ENCODE measurements around the gene RGL4.
"Not testable (repeated sequence)": the region's sequence is repeated elsewhere in the genome, so short reads cannot be mapped to it uniquely, and the experiment has no call there.

RGL4 gene, protein sequence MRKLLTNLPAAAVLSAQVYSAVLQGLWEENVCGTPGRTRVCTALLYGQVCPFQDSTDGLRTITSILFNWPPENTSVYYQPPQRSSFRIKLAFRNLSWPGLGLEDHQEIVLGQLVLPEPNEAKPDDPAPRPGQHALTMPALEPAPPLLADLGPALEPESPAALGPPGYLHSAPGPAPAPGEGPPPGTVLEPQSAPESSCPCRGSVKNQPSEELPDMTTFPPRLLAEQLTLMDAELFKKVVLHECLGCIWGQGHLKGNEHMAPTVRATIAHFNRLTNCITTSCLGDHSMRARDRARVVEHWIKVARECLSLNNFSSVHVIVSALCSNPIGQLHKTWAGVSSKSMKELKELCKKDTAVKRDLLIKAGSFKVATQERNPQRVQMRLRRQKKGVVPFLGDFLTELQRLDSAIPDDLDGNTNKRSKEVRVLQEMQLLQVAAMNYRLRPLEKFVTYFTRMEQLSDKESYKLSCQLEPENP

DNA sequence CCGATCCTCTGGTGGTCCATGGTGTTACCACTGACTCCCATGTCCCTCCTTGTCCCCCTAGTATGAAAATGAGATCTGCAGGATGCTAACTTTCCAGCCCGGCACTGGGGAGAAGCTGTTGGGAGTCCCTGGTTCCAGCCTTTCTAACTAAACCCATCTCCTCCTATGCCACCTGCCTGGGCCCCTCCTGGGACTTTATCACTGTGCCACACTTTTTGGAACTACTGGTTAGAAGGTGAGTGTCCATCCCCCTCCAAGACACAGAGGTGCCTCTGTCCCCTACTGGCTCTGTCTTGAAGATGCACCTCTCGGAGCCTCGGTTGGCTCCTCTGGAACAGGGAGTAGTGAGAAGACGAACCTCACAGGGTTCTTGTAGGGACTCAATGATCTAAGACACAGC lies at the start of gene RGL4:
Gene RGL4 (plus strand): TSS at position 301 of the 400 bp plus-strand sequence. CDS start 1,018 bp downstream, outside the sequence.
- DNase-seq: no peak

DNA sequence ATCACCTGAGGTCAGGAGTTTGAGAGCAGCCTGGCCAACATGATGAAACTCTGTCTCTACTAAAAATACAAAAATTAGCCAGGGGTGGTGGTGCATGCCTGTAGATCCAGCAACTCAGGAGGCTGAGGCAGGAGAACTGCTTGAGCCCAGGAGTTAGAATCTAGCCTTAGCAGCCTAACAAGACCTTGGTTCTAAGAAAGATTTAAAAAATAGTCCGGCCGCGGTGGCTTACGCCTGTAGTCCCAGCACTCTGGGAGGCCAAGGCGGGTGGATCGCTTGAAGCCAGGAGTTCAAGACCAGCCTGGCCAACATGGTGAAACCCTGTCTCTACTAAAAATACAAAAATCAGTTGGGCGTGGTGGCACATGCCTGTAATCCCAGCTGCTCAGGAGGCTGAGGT lies 44.3 kb upstream of the RGL4 start:
- DNase-seq: not testable (repeated sequence)

DNA sequence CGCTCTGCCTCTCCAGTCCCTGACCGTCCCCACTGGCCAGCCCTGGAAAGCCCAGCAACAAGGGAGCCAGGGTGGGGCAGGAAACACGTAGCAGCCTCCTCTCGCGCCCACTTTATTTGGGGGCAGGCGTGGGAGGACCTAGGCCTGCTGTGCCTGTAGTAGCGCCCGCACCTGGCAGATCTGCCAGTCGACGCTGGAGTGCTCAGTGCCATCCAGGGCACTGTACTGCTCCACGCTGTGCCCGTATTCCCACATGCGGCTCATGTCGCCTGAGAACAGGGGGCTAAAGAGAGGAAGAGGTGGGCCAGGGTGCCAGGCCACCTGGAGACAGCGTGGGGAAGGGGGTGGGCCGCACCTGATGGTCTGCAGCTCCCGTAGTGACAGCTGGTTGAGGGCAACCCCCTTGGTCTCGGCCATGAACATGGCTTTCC lies 41.7 kb upstream of the RGL4 start:
- no peak for DNase-seq

GRCh38 chr22:23651676-23652075 lies 39.1 kb upstream of the RGL4 start:
- no peak for DNase-seq

DNA sequence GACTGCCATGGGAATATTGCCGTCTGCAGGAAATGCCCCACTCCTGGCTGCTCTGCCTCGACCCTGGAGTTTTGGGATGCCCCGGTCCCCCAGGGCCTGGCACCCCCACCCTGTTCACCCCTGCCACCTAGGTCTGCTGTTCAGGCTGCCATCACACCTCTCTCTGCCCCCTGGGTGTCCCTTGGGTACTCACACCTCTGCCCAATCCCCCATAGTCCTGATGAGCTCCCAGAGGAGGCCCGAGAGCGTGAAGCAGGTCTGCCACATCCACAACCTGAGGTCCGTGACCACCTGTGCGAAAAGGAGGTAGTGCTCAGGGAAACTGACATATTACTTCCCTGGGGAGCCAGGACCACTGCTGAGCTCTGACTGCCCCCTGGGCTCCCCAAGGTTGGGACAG lies 38.5 kb upstream of the RGL4 start:
- DNase-seq: no peak

GRCh38 chr22:23652711-23653110 lies 38.1 kb upstream of the RGL4 start:
- no peak for DNase-seq

- no peak for DNase-seq
Measured at GRCh38 chr22:23655891-23656475, 34.8 kb upstream of the RGL4 start.

DNA sequence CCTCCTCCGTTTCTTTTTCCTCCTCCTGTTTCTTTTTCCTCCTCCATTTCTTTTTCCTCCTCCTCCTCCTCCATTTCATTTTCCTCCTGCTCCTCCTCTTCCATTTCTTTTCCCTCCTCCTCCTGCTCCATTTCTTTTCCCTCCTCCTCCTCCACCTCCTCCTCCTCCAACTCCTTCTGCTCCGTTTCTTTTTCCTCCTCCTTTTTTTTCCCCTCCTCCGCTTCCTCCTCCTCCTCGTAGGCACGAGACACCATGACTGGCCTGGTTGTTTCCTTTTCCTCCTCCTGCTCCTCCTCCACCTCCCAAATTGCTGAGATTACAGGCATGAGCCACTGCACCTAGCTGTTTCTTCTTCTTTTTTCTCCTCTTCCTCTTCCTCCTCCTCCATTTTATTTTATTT lies 33.1 kb upstream of the RGL4 start:
- DNase-seq: no peak

GRCh38 chr22:23660381-23660780 lies 30.4 kb upstream of the RGL4 start:
- DNase-seq: not testable (repeated sequence)

GRCh38 chr22:23670378-23671295 lies 20.2 kb upstream of the RGL4 start:
- no peak for DNase-seq

DNA sequence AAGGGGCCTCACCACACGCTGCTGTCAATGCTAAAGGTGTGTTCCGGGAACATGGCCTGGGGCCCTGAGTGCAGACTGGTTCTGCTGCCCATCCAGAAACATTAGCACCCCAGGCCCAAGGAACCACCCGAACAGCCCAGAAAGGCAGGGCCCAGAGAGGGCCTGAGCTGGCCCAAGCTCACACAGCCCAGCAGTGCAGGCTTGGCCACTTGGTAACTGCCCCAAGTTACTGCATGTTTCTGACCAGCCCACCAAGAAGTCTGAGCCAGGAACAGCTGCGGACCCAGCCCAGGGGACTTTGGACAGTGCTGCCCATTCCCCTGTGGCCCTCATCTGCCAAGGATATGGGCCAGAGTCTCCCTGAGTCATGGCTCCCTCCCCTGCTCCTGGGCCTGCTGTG lies 19.4 kb upstream of the RGL4 start:
- DNase-seq: not testable (repeated sequence)

DNA sequence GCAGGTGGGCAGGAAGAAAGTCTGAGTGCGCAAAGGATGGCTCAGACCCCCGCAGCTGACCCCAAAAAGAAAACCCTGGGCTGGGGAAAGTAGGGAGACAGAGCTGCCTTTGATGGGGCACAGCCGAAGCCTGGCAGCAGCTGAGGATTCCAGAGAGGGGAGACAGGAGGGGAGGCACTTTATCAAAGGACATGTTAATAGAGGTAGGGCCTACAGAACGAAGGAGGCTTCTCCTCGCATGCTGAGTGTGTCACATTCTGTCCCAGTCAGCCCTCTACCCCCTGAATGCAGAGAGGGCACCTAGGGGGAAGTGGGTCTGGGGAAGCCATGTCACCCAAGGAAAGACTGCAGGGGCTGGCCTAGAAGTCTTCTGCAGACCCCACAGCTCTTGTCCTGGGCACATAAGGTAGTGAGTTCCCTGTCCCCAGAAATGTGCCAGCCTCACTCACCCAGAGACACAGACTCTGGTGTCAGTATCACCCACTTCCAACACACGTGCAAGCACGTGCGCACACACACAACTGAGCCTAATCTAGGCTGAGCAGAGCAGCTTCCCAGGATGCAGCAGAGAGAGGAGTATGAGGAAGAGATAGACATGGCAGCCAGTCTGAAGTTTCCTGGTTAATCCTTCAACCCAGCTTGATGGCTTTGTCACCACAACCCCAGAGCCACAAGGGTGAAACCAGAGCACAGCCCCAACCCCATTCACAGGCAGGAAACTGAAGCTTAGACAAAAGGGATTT lies 18.3 kb upstream of the RGL4 start:
- not testable (repeated sequence) for DNase-seq

DNA sequence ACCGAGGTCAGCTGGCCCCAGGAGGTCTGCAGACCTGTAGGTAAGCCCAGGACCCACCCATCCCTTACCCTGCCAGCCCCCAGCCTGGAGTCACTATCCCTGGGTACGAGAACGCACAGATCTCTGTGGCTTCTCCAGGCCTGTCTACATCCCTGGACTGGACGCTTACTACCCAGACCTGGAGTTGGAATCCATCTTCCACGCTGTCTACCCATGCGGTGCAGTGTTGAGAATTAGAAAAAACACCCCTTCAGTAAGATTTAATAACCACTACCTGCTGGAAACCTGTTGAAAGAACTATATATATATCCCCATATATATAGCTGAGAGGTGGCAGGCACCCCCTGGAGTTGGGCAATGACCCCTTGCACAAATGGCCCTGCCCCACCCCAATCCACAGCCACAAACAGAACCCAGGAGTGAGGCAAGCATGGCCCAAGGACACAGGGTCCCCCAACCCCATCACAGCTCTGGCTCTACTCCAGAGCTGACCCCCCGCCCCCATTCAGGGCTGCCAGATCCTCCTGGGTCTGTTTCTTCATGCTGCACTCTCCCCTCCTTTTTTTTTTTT lies 17.7 kb upstream of the RGL4 start:
- no peak for DNase-seq

DNA sequence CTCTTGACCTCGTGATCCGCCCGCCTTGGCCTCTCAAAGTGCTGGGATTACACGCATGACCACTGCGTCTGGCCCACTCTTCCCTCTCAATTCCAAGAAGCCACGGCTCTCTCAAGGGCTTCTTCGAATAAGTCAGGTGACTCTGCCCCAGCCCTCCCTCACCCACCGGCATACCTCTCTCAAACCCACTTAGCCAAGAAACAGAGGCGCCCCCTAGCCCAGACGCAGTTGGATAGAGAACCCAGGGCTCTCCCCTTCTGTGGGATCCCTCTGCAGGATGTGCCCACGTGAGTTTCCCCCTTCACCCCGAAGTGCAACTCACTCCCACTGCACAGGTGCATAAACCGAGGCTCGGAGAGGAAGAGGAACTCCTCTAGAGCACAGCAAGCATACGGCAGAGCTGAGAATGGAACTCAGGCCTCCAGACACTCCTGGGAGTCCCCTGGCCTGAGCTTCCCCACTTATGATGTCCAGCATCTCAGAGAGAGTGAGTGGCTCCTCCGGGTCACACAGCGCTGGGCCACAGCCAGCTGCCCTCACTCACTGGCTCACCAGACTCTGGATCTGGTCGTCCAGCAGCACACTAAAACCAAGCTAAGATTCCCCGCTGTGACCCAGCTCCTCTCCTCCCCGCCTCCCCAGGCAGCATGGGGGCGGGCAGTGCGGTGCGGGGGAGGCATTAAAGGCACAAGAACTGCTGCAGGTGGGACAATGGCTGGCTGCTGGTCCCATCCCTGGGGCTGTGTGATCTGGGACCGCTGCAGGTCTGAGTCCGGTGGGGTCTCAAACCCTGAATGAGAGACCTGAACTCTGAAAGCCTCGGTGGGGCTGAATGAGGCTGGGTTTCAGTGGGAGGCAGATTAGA lies 16.8 kb upstream of the RGL4 start:
- no peak for DNase-seq

DNA sequence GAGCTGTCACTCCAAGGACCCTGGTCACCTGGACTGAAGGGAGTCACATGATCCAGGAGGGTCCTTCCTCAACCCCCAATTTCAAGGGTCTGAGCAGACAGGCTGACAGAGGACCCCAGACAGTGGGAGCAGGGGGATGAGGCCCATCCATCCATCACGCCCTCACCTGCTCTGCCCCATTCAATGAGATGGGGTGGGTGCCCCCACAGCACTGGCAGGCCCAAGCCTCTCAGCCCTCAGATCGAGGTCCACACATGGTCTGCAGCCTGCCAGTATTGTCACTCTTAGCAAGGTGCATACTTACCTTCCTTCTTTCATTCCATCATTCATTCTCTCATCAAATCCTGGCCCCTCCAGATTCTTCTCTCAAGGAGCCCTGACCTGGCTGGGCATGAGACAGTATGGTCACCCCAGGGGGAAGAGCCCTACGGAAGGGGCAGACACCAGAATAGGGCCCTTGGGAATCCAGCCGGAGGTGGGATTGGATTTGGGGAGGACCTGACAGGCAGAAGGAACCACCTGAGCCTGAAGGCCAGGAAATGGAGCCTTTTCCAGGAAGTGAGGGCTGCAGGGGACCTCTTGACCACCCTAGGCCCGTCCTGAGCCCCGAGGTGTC lies 15.8 kb upstream of the RGL4 start:
- DNase-seq: not testable (repeated sequence)

DNA sequence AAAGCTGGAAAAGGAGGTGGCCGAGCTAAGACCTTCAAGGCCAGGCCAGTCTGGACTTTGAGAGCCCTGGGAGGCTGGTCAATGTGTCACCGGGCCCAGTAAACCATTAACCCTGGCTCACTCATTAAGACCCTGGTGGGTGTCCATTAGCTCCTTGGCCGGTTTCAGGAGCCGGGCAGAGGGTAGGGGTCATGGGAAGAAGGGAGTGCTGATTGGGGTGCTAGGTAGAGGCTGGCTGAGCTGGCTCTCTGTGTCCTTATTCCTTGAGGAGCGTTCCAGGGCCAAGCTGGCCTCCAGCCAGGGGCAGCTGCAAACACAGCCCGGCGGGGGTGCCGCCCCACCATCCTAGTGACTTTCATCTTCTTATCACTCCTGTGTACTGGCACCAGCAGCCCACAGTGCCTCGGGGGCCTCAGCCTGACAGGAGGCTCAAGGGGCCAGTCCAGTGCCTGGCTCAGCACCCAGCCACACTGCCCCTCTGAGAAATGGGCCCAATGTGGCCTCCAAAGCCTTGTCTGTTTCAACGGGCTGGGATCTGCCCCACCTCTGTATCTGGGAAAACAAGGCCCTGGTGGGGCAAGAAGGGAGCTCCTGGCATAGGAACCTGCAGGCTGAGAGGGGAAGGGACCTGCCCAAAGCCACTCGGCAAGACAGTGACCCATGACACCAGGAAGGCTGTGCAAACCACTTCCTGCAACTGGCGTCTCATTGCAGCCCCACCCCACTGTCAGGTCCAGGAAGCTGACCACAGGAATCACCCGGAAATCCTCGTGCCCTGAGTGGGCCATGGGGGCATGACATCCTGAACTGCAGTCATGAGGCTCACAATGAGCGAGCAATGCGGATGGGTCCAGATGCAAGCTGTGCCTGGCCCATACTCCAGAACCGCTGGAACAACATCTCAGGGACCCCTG lies 15.1 kb upstream of the RGL4 start:
- DNase-seq: no peak

DNA sequence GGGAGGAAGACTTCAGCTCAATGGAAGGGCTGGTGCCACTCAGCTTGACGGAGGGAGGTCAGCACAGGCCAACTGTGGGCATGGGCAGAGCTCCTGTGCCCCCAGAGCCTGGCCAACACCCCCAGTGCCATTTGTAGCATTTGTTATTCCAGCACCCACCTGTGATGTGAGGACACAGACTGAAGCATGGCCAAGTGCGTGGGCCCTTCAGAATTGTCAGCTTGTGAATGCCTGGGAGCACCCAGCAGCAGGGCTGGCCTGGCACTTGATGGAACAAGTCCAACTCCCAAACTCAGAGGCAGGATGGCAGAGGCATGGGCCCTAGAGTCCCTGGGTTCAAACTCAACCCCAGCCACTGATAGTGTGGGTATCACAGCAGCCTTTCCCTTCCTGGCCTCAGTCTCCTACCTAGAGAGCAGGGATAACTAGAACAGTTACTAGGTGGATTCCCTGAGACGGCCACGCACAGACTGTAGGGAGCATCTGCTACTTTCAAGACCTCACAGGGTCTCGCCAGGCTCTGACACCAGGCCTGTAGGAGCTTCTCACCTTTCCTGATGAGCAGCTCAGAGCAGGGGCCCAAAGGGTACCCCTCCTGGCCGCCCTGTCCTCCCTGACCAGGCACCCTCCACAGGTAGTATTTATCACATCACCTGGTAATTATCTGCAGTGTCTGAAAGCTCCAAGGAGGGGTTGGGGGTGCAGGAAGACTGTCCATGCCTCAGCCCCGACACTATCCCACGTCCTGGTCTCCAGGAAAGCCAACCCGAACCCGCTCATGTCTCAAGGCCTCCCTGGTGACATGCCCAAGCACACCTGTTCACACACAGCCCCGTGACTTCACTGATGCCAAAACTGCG lies 13.7 kb upstream of the RGL4 start:
- not testable (repeated sequence) for DNase-seq

GRCh38 chr22:23677701-23677995 lies 13.2 kb upstream of the RGL4 start:
- no peak for DNase-seq

DNA sequence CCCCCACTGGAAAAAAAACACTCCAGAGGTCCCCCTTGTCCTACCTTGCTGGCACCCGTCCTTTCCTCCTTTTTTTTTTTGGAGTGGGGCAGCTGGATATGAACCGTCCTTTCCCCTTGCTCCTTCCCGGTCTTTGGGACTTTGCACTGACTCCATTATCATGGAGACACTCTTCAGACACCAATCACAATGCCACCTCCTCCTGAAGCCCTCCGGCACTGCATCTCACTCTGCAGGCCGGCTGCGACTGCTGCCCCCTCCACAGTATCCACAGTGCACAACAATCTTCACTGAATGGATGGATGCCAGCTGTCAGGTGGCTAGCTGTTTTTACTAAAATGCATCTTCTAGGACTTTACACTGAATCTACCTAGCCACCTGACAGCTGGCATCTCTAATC lies 12.7 kb upstream of the RGL4 start:
- no peak for DNase-seq

Data from KG1 (cell line).